HepG2 (cell line): Measurements from ENCODE around the gene TENM3. TPM values are rescaled to one million over a fixed set of nuclear protein-coding genes. Genes with fewer than 3 reads are reported as not detected.

Experiments used
- ATAC-seq: fragments of 200-7000 bp; cut with Tn5 transposase; 3 replicates; pipeline ENCODE4 v1.9.1; 2020; ENCODE audit warnings: mild to moderate bottlenecking, moderate library complexity
- BruUV-seq: library from RNA; stranded (reverse); fragments of 400-500 nt; replicated peaks from 2 replicates; lab custom pipeline; 2021; lab: Mats Ljungman, UMichigan
- CTCF ChIA-PET: fragments of 300-600 bp; formaldehyde crosslinking; extraction: SDS; loops from one replicate; lab custom pipeline; 2021; ENCODE audit warnings: low total read pairs, inconsistent platforms, low intra/inter-chr PET ratio; lab: Yijun Ruan, JAX
- POLR2A ChIA-PET: fragments of 350-600 bp; sonication (Branson Sonifier 250); formaldehyde crosslinking; loops from one replicate; lab custom pipeline; 2020; ENCODE audit warnings: antibody characterized with exemption, inconsistent platforms; lab: Yijun Ruan, JAX
- DNase-seq: peaks from one replicate; pipeline ENCODE4 v3.0.0-alpha.2; 2015; ENCODE audit warnings: low spot score
- FAIRE-seq: peaks from 3 replicates; lab custom pipeline; 2011; peaks lifted over from hg19 to GRCh38; lab: Jason Lieb, UNC
- H2AFZ ChIP-seq: one replicate; pipeline ENCODE4 v1.6.1; 2011; ENCODE audit warnings: low read length, inconsistent platforms
- H3K27ac ChIP-seq: fragments of 300-600 bp; 3 replicates; pipeline ENCODE4 v1.8.0; 2011; ENCODE audit warnings: mixed run types, mild to moderate bottlenecking, mixed read lengths, low read length, inconsistent platforms; ENCODE audit not compliant: insufficient read depth; ENCODE audit errors: extremely low read length
- H3K27me3 ChIP-seq, 2 experiments: fragments of 200-600 bp in 1 of 2; 2 replicates in 1 of 2; 3 replicates in 1 of 2; pipeline versions ENCODE4 v1.6.0 to v1.8.0; 2011; ENCODE audit warnings: low read length in 2 of 2, mild to moderate bottlenecking in 2 of 2, moderate library complexity in 2 of 2, inconsistent platforms in 1 of 2; ENCODE audit not compliant: insufficient read depth in 2 of 2, control insufficient read depth in 1 of 2
- H3K36me3 ChIP-seq, 2 experiments: fragments of 200-600 bp in 1 of 2; replicated peaks in 1 of 2; 2 replicates in 1 of 2; 3 replicates in 1 of 2; pipeline versions ENCODE4 v1.5.1 to v1.8.0; 2011; ENCODE audit warnings: low read length in 2 of 2, inconsistent platforms in 1 of 2; ENCODE audit not compliant: insufficient read depth in 2 of 2, control insufficient read depth in 1 of 2
- H3K4me1 ChIP-seq: 2 replicates; pipeline ENCODE4 v1.5.1; 2012; ENCODE audit warnings: low read length, inconsistent platforms; ENCODE audit not compliant: insufficient read depth
- H3K4me2 ChIP-seq: 2 replicates; pipeline ENCODE4 v1.6.0; 2011; ENCODE audit warnings: low read depth, low read length, inconsistent platforms
- H3K4me3 ChIP-seq, 3 experiments: fragments of 200-600 bp in 1 of 3; sonication (generic), shearing (Covaris generic) in 1 of 3; replicated peaks in 1 of 3; 2 replicates each; pipeline ENCODE4 v1.5.1; 2011 to 2016; ENCODE audit warnings: low read length in 3 of 3, inconsistent platforms in 2 of 3, low read depth in 2 of 3, mild to moderate bottlenecking in 2 of 3, control low read depth in 1 of 3, mixed read lengths in 1 of 3; ENCODE audit not compliant: insufficient read depth in 1 of 3
- H3K79me2 ChIP-seq: one replicate; pipeline ENCODE4 v1.6.1; 2011; ENCODE audit warnings: low read length, inconsistent platforms; ENCODE audit not compliant: insufficient read depth
- H3K9ac ChIP-seq: 2 replicates; pipeline ENCODE4 v1.6.0; 2011; ENCODE audit warnings: mild to moderate bottlenecking, low read depth, low read length, inconsistent platforms; ENCODE audit not compliant: insufficient read depth
- H3K9me3 ChIP-seq: 2 replicates; pipeline ENCODE4 v1.5.1; 2012; ENCODE audit warnings: mild to moderate bottlenecking, low read length
- H4K20me1 ChIP-seq: 2 replicates; pipeline ENCODE4 v1.6.0; 2011; ENCODE audit warnings: inconsistent platforms, mild to moderate bottlenecking, low read length, moderate library complexity; ENCODE audit not compliant: insufficient read depth
- BRD4 ChIP-seq: sonication (generic); formaldehyde crosslinking; IDR thresholded peaks from 2 replicates; pipeline ENCODE4 v1.4.0; 2020; ENCODE audit warnings: missing genetic modification reagents
- CENPT ChIP-seq: sonication (generic); formaldehyde crosslinking; IDR thresholded peaks from 2 replicates; pipeline ENCODE4 v1.8.0; 2022; ENCODE audit warnings: low read depth, mild to moderate bottlenecking, moderate library complexity, missing genetic modification reagents
- DR1 ChIP-seq: sonication (generic); formaldehyde crosslinking; IDR thresholded peaks from 2 replicates; pipeline ENCODE4 v1.8.0; 2021; ENCODE audit warnings: mild to moderate bottlenecking, missing genetic modification reagents, inconsistent platforms
- IKZF4 ChIP-seq: sonication (generic); formaldehyde crosslinking; IDR thresholded peaks from 2 replicates; pipeline ENCODE4 v1.5.1; 2020; ENCODE audit warnings: borderline replicate concordance, mild to moderate bottlenecking, low read depth, missing genetic modification reagents; ENCODE audit errors: not compliant biosample characterization
- MEIS1 ChIP-seq: sonication (generic); formaldehyde crosslinking; IDR thresholded peaks from 2 replicates; pipeline ENCODE4 v1.9.0; 2021; ENCODE audit warnings: mild to moderate bottlenecking, missing genetic modification reagents, moderate library complexity, borderline replicate concordance
- POLR2A ChIP-seq, 2 experiments: IDR thresholded peaks; 2 replicates each; pipeline ENCODE4 v1.6.1; 2011; ENCODE audit warnings: low read depth in 2 of 2, low read length in 2 of 2, mild to moderate bottlenecking in 1 of 2, moderate library complexity in 1 of 2; ENCODE audit not compliant: insufficient read depth in 1 of 2
- SYNCRIP ChIP-seq: fragments of 200-400 bp; formaldehyde crosslinking; IDR thresholded peaks from 2 replicates; pipeline ENCODE4 v1.6.1; 2018; ENCODE audit warnings: mild to moderate bottlenecking, low read depth, low read length; ENCODE audit not compliant: insufficient read depth
- ZFP36 ChIP-seq: fragments of 150-350 bp; IDR thresholded peaks from 2 replicates; pipeline ENCODE4 v1.6.1; 2018; ENCODE audit warnings: borderline replicate concordance, low read length, low read depth; ENCODE audit not compliant: partially characterized antibody
- ZNF143 ChIP-seq: sonication (generic); formaldehyde crosslinking; IDR thresholded peaks from 2 replicates; pipeline ENCODE4 v1.4.0; 2020; ENCODE audit warnings: missing genetic modification reagents
- ZNF260 ChIP-seq: sonication (generic); formaldehyde crosslinking; IDR thresholded peaks from 2 replicates; pipeline ENCODE4 v1.4.0; 2020; ENCODE audit warnings: missing genetic modification reagents, low read depth, mild to moderate bottlenecking, borderline replicate concordance
- ZNF263 ChIP-seq: sonication (generic); formaldehyde crosslinking; IDR thresholded peaks from 2 replicates; pipeline ENCODE4 v1.4.0; 2020; ENCODE audit warnings: missing genetic modification reagents
- ZNF432 ChIP-seq: sonication (generic); formaldehyde crosslinking; IDR thresholded peaks from 2 replicates; pipeline ENCODE4 v1.5.0; 2020; ENCODE audit warnings: missing genetic modification reagents, mild to moderate bottlenecking, borderline replicate concordance
- WGBS: methylation state at CpG from one replicate; pipeline ENCODE4 v1.1.6; 2017; ENCODE audit warnings: low lambda C conversion rate; 5-methylcytosine and 5-hydroxymethylcytosine counted together
- in situ Hi-C: cut with HindIII; loops from 2 replicates; pipeline ENCODE4 v1.10.0; 2017; ENCODE audit warnings: low pct_unique_long_range_greater_than_20kb; ENCODE audit not compliant: extremely low pct_ligation_motif_present
- intact Hi-C: fragments of 100-400 bp; cut with micrococcal nuclease; formaldehyde crosslinking; loops from one replicate; pipeline ENCODE4 v1.10.0; 2022; ENCODE audit not compliant: unreplicated experiment
- polyA plus RNA-seq, 8 experiments: library from polyadenylated mRNA; depleted of rRNA in 3 of 8; stranded (reverse) in 7 of 8; unstranded in 1 of 8; fragments of >200 nt; fragmentation: Illumina TruSeq in 4 of 8; extraction: Trizol in 4 of 8; gene quantifications; 2 replicates each; pipeline versions ENCODE4 v1.2.1 to v1.2.3, GENCODE V29; 2011 to 2016; ENCODE audit warnings: low read depth in 4 of 8, missing spikeins in 1 of 8, mixed read lengths in 1 of 8; ENCODE audit not compliant: insufficient read depth in 1 of 8
- total RNA-seq, 5 experiments: library from RNA; depleted of rRNA; stranded (reverse); fragments of >200 nt; fragmentation: Illumina TruSeq; extraction: Trizol; gene quantifications; 2 replicates each; pipeline ENCODE4 v1.2.3, GENCODE V29; 2016; ENCODE audit warnings: low read depth in 1 of 5
- TF ChIP-seq, protein P1 (sequence below): IDR thresholded peaks from 2 replicates; pipeline ENCODE4 v1.4.0; 2020; ENCODE audit warnings: mild to moderate bottlenecking, missing genetic modification reagents
- TF ChIP-seq, protein P2 (sequence below): IDR thresholded peaks from 2 replicates; pipeline ENCODE4 v1.6.1; 2018; ENCODE audit warnings: missing genetic modification reagents

Gene TENM3
- total and polyA plus RNA-seq, 2 of the 13 experiments (the other 11 are each of a cell fraction or from before 2014, with no cell fraction given) = 0.04 TPM; not detected in 1

DNA sequence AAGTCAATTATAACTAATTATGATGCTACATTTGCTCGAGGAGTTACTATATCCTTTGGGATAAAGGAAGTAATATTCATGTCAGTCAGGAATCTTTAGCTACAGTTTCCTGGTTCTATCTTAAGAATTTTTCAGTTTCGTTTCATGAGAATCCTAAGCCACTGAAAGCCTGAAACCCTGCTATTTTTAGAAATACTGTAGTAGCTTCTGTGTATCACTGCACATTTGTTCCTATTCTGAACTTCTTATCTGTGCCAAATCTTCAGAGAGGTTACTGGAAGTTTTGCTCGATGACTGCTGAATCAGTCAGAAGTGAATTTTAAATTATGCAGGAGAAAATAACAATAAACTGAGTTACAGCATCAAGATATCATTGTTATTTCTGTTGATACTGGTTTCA, 249.2 kb downstream of the TENM3 start:
- no TSS peak for BruUV-seq
- in situ Hi-C loops = no loop called here
- ATAC-seq (no peak), DNase-seq (no peak), FAIRE-seq (no peak)
- Histone ChIP-seq H3K27me3 (no peaks in the 10 kb centered on the region), H3K9ac (no peak overlapping the region), H3K4me3 (no peak overlapping the region), H3K4me1 (no peaks in the 10 kb centered on the region), H3K4me2 (no peak overlapping the region), H3K36me3 (no peaks in the 10 kb centered on the region), H3K79me2 (no peaks in the 10 kb centered on the region), H4K20me1 (no peaks in the 10 kb centered on the region), H3K9me3 (no peaks in the 10 kb centered on the region), H3K27ac (no peak overlapping the region), H2AFZ (no peak overlapping the region)
- ChIA-PET POLR2A (no interaction called here), CTCF (no interaction called here)
- intact Hi-C loops = no loop called here
- WGBS = 0% methylated on average over 3 of the region's 3 CpGs
- no peak for TF ChIP-seq ZNF432 (CRISPR knock-in tag)
- no peak for TF ChIP-seq BRD4
- TF ChIP-seq, protein P1, sequence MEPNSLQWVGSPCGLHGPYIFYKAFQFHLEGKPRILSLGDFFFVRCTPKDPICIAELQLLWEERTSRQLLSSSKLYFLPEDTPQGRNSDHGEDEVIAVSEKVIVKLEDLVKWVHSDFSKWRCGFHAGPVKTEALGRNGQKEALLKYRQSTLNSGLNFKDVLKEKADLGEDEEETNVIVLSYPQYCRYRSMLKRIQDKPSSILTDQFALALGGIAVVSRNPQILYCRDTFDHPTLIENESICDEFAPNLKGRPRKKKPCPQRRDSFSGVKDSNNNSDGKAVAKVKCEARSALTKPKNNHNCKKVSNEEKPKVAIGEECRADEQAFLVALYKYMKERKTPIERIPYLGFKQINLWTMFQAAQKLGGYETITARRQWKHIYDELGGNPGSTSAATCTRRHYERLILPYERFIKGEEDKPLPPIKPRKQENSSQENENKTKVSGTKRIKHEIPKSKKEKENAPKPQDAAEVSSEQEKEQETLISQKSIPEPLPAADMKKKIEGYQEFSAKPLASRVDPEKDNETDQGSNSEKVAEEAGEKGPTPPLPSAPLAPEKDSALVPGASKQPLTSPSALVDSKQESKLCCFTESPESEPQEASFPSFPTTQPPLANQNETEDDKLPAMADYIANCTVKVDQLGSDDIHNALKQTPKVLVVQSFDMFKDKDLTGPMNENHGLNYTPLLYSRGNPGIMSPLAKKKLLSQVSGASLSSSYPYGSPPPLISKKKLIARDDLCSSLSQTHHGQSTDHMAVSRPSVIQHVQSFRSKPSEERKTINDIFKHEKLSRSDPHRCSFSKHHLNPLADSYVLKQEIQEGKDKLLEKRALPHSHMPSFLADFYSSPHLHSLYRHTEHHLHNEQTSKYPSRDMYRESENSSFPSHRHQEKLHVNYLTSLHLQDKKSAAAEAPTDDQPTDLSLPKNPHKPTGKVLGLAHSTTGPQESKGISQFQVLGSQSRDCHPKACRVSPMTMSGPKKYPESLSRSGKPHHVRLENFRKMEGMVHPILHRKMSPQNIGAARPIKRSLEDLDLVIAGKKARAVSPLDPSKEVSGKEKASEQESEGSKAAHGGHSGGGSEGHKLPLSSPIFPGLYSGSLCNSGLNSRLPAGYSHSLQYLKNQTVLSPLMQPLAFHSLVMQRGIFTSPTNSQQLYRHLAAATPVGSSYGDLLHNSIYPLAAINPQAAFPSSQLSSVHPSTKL (CRISPR knock-in tag) = no peak
- no peak for TF ChIP-seq MEIS1 (CRISPR knock-in tag)
- no peak for TF ChIP-seq SYNCRIP
- no peak for TF ChIP-seq CENPT (CRISPR knock-in tag)
- TF ChIP-seq, protein P2, sequence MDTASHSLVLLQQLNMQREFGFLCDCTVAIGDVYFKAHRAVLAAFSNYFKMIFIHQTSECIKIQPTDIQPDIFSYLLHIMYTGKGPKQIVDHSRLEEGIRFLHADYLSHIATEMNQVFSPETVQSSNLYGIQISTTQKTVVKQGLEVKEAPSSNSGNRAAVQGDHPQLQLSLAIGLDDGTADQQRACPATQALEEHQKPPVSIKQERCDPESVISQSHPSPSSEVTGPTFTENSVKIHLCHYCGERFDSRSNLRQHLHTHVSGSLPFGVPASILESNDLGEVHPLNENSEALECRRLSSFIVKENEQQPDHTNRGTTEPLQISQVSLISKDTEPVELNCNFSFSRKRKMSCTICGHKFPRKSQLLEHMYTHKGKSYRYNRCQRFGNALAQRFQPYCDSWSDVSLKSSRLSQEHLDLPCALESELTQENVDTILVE = no peak
- no peak for TF ChIP-seq ZNF143 (CRISPR knock-in tag)
- no peak for TF ChIP-seq DR1 (CRISPR knock-in tag)
- no peak for TF ChIP-seq ZNF263 (CRISPR knock-in tag)
- TF ChIP-seq ZFP36 = no peak
- no peak for TF ChIP-seq IKZF4 (CRISPR knock-in tag)
- TF ChIP-seq ZNF260 = no peak
- no peak for TF ChIP-seq POLR2A (IDR thresholded peaks at IDR 0.05; ENCODE audit: insufficient read depth in 1 of 2, low read depth in 2 of 2, low read length in 2 of 2)
